ENCODE results near the gene TMTC2.

DNA sequence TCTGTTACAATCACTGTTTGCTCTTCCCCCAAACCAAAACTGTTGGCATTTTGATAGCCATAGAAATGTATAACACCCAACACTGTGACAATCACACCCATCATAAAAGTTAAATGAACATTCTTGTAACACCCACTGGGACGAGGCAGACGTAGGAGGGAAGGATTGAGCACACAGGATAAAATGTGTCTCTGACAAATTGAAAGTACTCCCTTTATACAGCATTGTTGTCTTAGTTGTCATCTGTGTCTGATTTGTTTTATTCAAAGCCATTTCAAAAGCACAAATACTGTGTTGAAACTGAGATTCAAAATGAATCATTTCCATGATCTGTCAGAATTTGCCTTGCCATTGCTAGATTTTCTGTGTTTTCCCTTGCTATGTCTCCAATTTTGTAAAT lies 436.3 kb downstream of the TMTC2 start:
- TF ChIP-seq POLR2A (IDR thresholded peaks at IDR 0.05) = no peak
- TF ChIP-seq, protein P1, sequence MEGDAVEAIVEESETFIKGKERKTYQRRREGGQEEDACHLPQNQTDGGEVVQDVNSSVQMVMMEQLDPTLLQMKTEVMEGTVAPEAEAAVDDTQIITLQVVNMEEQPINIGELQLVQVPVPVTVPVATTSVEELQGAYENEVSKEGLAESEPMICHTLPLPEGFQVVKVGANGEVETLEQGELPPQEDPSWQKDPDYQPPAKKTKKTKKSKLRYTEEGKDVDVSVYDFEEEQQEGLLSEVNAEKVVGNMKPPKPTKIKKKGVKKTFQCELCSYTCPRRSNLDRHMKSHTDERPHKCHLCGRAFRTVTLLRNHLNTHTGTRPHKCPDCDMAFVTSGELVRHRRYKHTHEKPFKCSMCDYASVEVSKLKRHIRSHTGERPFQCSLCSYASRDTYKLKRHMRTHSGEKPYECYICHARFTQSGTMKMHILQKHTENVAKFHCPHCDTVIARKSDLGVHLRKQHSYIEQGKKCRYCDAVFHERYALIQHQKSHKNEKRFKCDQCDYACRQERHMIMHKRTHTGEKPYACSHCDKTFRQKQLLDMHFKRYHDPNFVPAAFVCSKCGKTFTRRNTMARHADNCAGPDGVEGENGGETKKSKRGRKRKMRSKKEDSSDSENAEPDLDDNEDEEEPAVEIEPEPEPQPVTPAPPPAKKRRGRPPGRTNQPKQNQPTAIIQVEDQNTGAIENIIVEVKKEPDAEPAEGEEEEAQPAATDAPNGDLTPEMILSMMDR (IDR thresholded peaks at IDR 0.05) = no peak
